Pancreas (tissue), 10 donors: ENCODE results near the gene ZC3H13. TPM values are rescaled to one million over a fixed set of nuclear protein-coding genes. Genes with fewer than 3 reads are reported as not detected.

Experiments
- ATAC-seq, 4 donors: fragments of 200-7000 bp; cut with Tn5 transposase; one replicate each; pipeline versions ENCODE4 v1.8.0 to v1.9.1; 2020; ENCODE audit warnings: mild to moderate bottlenecking in 4 of 4, moderate library complexity in 4 of 4
- DNase-seq, 6 donors: peaks; one replicate each; pipeline ENCODE4 v3.0.0-alpha.2; 2020
- FAIRE-seq: peaks from 2 replicates; lab custom pipeline; 2012; peaks lifted over from hg19 to GRCh38; lab: Jason Lieb, UNC
- H3K27ac ChIP-seq, 4 donors: fragments of 200-600 bp; sonication (generic); 1 replicate in 3 of 4; 2 replicates in 1 of 4; pipeline versions ENCODE4 v1.5.0 to v1.8.0; 2020
- H3K27me3 ChIP-seq, 4 donors: fragments of 200-600 bp; one replicate each; pipeline ENCODE4 v1.8.0; 2021
- H3K36me3 ChIP-seq, 3 donors: fragments of 200-600 bp; sonication (generic) in 1 of 3; one replicate each; pipeline versions ENCODE4 v1.5.0 to v1.8.0; 2020 to 2021
- H3K4me1 ChIP-seq, 3 donors: fragments of 200-600 bp; one replicate each; pipeline ENCODE4 v1.8.0; 2021
- H3K4me3 ChIP-seq, 4 donors: fragments of 200-600 bp; sonication (generic) in 2 of 4; one replicate each; pipeline versions ENCODE4 v1.5.0 to v1.8.0; 2020 to 2021
- H3K9me3 ChIP-seq, 4 donors: fragments of 200-600 bp; one replicate each; pipeline ENCODE4 v1.8.0; 2021
- WGBS, 2 donors: extraction: QIAGEN DNeasy Blood & Tissue Kit; methylation state at CpG; one replicate each; pipeline ENCODE4 v1.1.7; 2013; 5-methylcytosine and 5-hydroxymethylcytosine counted together
- intact Hi-C, 3 donors: fragments of 100-400 bp; cut with DNase I; formaldehyde crosslinking; loops; one replicate each; pipeline versions ENCODE4 v1.11.1 to v1.14.2; 2022
- polyA plus RNA-seq, 2 donors: library from polyadenylated mRNA; stranded (reverse); fragments of 200-250 nt; gene quantifications; one replicate each; pipeline ENCODE4 v1.2.3, GENCODE V29; 2013
- total RNA-seq, 6 donors: library from RNA; stranded (reverse); fragmentation: NEBNext Ultra II Directional in 4 of 6; extraction: Animal tissue kit (Norgen Biotek cat#: 25700) in 4 of 6; gene quantifications; one replicate each; pipeline versions ENCODE4 v1.2.1 to v1.2.4, GENCODE V29; 2021 to 2023
- TF ChIP-seq, protein P1 (sequence below), 4 donors: fragments of 200-600 bp; sonication (generic) in 3 of 4; IDR thresholded peaks; one replicate each; pipeline versions ENCODE4 v1.5.0 to v1.8.0; 2021; ENCODE audit warnings: antibody characterized with exemption in 4 of 4
- donor health status: healthy with polysubstance abuse.
- donor health status: DM: no; HTN: no; CAD: no; lungs with moderate emphysema.
- donor health status: DM: no; HTN: no; CAD: no.
- donor health status: control.
- donor health status: control.
- donor health status: Bipolar disorder and iron deficiency.
- donor health status: DM: yes; HTN: yes; CAD: no.
- donor health status: DM: no; HTN: no; CAD: no.
- donor health status: DM: no; HTN: no; CAD: no.
- donor health status: DM: yes; HTN: yes; CAD: no.

ZC3H13 gene
- total and polyA plus RNA-seq, 8 donors, result 7.6 to 24.1 (median 14.0) TPM

DNA sequence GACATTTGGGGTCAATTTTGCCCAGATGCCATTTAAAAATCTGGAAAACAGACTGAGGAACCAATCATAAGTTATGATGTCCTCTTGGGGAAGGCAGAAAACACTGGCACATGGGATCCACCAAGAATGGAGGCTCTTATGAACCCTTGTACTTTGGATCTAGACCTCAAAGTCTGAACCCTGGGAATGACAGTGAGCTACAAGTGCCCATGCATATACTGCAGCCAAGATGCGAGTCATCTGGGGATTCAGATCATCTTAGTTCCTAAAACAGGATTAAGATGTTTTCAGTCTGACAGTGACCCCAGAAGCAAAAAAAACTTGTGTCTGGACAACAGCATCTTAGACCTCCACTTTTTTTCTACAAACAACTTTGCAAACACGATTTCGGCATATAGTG is 100.8 kb downstream of the ZC3H13 start:
- H3K36me3 ChIP-seq, result peaks cover 0 to 9% (median 0%) of the 10 kb centered on the region in 3 donors
- H3K9me3 ChIP-seq, result no peaks in the 10 kb centered on the region
- ATAC-seq (no peak), FAIRE-seq (no peak), DNase-seq (no peak)
- peaks cover 0 to 9% (median 0%) of the 10 kb centered on the region in 3 donors for H3K4me1 ChIP-seq
- no peak overlapping the region for H3K27ac ChIP-seq
- H3K27me3 ChIP-seq, result no peaks in the 10 kb centered on the region
- 89 to 95% methylated on average over 3 of the region's 3 CpGs for WGBS, 2 donors
- no peak overlapping the region for H3K4me3 ChIP-seq
- intact Hi-C loops, result no loop called here
- TF ChIP-seq, protein P1, sequence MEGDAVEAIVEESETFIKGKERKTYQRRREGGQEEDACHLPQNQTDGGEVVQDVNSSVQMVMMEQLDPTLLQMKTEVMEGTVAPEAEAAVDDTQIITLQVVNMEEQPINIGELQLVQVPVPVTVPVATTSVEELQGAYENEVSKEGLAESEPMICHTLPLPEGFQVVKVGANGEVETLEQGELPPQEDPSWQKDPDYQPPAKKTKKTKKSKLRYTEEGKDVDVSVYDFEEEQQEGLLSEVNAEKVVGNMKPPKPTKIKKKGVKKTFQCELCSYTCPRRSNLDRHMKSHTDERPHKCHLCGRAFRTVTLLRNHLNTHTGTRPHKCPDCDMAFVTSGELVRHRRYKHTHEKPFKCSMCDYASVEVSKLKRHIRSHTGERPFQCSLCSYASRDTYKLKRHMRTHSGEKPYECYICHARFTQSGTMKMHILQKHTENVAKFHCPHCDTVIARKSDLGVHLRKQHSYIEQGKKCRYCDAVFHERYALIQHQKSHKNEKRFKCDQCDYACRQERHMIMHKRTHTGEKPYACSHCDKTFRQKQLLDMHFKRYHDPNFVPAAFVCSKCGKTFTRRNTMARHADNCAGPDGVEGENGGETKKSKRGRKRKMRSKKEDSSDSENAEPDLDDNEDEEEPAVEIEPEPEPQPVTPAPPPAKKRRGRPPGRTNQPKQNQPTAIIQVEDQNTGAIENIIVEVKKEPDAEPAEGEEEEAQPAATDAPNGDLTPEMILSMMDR (IDR thresholded peaks at IDR 0.05), result no peak

DNA sequence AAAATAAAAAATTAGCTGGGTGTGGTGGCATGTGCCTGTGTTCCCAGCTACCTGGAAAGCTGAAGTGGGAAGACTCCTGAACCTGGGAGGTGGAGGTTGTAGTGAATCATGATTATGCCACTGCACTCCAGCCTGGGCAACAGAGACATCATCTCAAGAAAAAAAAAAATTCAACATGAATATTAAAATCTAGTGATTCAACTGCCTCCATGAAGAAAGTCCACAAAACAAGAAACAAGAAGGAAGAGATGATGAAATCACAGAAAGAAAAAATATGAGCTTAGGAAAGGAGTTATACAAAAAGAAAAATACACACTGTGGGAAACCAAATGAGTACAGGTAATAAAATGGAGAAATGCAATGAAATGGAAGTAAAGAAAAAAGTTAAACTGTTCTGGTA is 101.4 kb downstream of the ZC3H13 start:
- no peak for FAIRE-seq
- H3K27ac ChIP-seq, result peak overlapping the region in 1 of 4 donors; percentile 46
- no peaks in the 10 kb centered on the region for H3K27me3 ChIP-seq
- DNase-seq, result no peak
- peaks cover 0 to 4% (median 0%) of the 10 kb centered on the region in 3 donors for H3K36me3 ChIP-seq
- no peaks in the 10 kb centered on the region for H3K9me3 ChIP-seq
- intact Hi-C loops, result no loop called here
- no peak for ATAC-seq
- peaks cover 0 to 9% (median 0%) of the 10 kb centered on the region in 3 donors for H3K4me1 ChIP-seq
- no peak overlapping the region for H3K4me3 ChIP-seq
- TF ChIP-seq, protein P1 (IDR thresholded peaks at IDR 0.05), result no peak

DNA sequence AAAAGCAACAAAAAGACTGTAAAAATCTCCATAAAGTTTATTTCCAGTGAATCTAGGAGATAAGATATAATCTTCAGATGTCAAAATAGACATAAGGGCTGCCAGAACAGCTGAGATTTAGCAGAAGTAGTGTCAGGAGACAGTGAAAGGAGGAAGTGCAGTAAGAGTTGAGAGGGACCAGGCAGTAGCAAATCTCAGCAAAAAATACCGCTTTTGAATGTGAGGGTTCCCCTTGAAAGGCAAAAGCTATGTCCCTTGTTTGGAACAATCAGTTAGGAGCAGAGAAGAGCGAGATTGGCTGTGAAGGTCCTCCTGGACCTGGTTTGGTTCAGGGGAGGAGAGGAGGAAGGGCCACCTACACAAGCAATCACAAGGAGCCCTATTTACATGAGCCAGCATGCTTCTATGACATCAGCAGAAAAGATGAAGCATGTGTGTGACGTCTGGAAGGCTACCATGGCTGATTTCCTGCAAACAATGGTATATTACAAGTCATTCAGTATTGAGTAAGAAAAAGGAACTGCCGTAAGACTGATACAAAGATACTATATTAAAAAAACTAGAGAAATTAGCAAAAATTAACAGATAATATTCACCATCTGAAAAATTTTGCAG is 102.1 kb downstream of the ZC3H13 start:
- no peak for DNase-seq
- H3K4me1 ChIP-seq, result peaks cover 0 to 8% (median 0%) of the 10 kb centered on the region in 3 donors
- TF ChIP-seq, protein P1 (IDR thresholded peaks at IDR 0.05), result no peak
- no peak overlapping the region for H3K4me3 ChIP-seq
- H3K9me3 ChIP-seq, result no peaks in the 10 kb centered on the region
- no peak for FAIRE-seq
- intact Hi-C loops, result no loop called here
- no peaks in the 10 kb centered on the region for H3K27me3 ChIP-seq
- H3K27ac ChIP-seq, result peak overlapping the region in 1 of 4 donors; percentile 46
- 89% methylated on average over 4 of the region's 4 CpGs for WGBS, 2 donors
- peak in 2 of 4 donors; percentile 62 to 65 for ATAC-seq
- no peaks in the 10 kb centered on the region for H3K36me3 ChIP-seq

DNA sequence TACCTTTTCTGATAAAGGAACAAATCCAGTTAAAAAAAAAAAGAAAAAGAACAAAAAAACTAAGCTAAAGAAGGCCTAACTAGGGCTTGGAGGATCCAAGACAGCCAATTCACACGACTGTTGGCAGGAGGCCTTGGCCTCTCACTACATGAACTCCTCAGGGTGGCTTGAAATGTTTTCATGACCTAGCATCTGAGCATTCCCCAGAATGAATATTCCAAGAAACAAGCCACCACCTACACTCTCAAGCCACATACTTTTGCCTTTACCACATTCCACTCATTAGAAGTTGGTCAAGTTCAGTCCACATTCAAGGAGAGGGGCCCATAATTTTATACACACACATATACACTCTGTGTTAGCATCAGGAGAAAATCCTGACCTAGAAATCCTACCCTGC is 103.4 kb downstream of the ZC3H13 start:
- H3K4me1 ChIP-seq, result no peaks in the 10 kb centered on the region
- WGBS, 2 donors, result 33 to 73% methylated on average over 1 of the region's 1 CpG
- ATAC-seq (no peak), FAIRE-seq (no peak), DNase-seq (no peak)
- no peaks in the 10 kb centered on the region for H3K9me3 ChIP-seq
- intact Hi-C loops, result no loop called here
- H3K27me3 ChIP-seq, result no peaks in the 10 kb centered on the region
- TF ChIP-seq, protein P1 (IDR thresholded peaks at IDR 0.05), result no peak
- no peaks in the 10 kb centered on the region for H3K36me3 ChIP-seq
- no peak overlapping the region for H3K27ac ChIP-seq
- H3K4me3 ChIP-seq, result no peak overlapping the region

DNA sequence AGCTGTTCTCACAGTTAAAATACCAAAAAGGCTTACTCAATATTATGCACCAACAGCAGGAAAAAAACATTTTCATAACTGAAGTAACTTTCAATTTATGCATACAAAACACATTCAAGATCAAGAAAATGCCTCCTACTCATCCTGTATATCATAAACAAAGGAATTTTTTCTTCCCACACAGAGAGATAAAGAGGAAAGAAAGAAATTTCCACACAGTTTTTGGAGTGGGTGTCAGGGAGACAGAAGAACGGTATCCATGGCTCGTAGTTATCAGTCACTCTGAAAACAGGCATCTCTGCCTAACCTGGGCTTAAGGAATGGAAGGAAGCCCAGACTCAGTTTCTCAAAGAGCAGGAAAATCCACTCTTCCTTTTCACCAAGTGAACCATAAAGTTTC is 108.6 kb downstream of the ZC3H13 start:
- no peak overlapping the region for H3K27ac ChIP-seq
- FAIRE-seq (no peak), DNase-seq (no peak), ATAC-seq (no peak)
- H3K27me3 ChIP-seq, result no peaks in the 10 kb centered on the region
- no peaks in the 10 kb centered on the region for H3K36me3 ChIP-seq
- 71 to 74% methylated on average over 2 of the region's 2 CpGs for WGBS, 2 donors
- no peaks in the 10 kb centered on the region for H3K4me1 ChIP-seq
- intact Hi-C loops, result no loop called here
- TF ChIP-seq, protein P1 (IDR thresholded peaks at IDR 0.05), result no peak
- no peak overlapping the region for H3K4me3 ChIP-seq
- no peaks in the 10 kb centered on the region for H3K9me3 ChIP-seq
